HG03095 (cell line): ENCODE data around the gene SPSB3.

Experiments
- ATAC-seq: cut with Tn5 transposase; IDR thresholded peaks from one replicate; pipeline ENCODE4 v1.9.1; 2021; ENCODE audit warnings: moderate library complexity; ENCODE audit not compliant: unreplicated experiment

Gene SPSB3

DNA sequence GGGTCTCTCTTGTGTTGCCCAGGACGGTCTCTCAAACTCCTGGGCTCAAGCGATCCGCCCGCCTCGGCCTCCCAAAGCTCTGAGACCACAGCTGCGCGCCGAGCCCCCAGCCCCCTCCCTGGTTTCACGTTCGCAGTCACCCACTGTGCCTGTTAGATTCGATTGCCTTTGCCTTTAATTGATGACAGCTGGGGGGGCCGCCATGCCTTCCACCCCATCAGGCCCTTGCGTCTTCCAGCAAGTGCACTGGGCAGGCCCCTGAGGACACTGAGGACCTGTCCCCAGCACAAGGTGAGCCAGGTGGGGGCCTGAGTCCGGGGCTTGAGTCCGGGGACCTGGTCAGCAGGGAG is 7.9 kb upstream of the SPSB3 start:
- ATAC-seq: no peak

DNA sequence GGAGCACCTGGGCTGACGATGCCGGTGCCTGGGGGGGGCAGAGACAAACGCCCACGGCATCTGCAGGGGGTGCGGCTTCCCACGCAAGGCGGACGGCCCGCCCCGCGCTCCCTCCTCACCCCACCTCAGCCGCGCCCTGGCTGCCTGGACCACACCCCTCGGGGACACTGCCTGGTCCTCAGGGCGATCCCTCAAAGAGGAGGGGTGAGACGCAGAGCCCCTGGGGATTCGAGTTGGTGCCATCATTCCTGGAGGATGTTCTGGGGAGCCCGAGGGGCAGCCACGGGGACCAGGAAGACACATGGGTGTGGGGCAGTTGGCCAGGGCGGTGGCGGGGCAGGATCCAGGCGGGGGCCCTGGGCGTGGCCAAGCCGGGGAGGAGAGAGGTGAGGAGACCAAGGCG is 7.3 kb upstream of the SPSB3 start:
- ATAC-seq: no peak

GRCh38 chr16:1788708-1789100 is 6.3 kb upstream of the SPSB3 start:
- no peak for ATAC-seq

DNA sequence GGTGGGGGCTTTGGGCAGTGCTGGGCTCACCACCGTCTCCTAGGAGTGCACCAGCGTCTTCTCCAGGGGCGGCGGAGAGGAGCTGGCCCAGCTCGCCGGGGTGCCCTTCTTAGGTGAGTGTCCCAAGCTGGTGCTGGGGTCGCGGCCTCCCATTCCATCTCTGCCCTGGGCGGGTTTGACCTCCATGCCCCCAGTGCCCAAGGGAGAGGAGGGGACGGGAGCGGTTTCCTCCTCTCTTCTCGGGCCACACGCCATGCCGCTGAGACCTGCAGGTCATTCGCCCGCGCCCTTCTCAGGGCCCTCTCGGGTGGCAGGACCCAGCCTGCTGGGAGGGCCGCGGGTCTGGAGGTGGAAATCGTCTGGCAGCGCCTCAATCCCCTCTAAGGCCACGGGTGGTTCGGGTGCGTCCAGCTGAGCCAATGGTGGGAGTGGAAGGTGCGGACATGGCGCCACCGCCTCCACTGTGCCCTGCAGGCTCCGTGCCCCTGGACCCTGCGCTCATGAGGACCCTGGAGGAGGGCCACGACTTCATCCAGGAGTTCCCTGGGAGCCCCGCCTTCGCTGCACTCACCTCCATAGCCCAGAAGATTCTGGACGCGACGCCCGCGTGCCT is 5.8 kb upstream of the SPSB3 start:
- ATAC-seq: no peak

DNA sequence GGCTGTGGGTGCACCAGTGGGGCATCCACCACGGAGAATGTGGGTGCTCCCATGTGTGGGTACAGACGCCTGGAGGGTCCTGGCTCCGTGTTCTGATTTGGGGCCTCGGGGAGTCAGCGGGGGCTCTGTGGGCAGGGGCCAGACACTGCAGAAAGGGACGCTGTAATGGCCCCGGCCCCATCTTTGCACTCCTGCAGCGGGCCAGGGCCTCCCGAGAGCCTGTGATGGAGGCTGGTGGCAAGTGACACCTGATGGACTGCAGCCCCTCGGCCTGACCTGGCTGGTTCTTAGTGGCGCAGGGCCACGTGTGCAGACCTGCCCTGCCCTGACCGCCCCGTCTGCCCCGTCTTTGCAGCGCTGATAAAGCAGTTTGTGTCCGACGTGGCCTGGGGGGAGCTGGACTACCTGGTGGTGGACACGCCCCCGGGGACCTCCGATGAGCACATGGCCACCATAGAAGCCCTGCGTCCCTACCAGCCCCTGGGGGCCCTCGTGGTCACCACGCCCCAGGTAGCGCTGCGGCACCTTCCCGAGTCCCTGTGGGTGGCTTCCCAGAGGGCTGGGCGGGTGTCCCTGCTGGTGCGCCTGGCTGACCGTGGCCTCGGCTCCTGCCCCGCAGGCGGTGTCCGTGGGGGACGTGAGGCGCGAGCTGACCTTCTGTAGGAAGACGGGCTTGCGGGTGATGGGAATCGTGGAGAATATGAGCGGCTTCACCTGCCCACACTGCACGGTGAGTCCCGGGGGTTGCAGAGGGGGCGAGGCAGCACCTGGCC is 5.1 kb upstream of the SPSB3 start:
- ATAC-seq: no peak

DNA sequence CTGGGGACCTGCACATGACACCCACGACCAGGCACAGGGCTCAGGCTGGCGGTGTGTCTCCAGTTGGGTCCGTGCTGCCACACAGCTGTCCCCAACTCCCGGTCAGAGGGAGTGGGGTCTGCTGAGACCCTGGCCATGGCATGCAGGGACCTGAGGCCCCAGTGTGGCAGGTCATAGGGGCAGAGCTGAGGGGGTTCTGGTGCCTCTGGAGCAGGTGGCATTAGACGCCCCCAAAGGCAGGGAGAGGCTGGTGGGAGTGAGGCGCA is 4.6 kb upstream of the SPSB3 start:
- ATAC-seq: no peak

GRCh38 chr16:1786242-1787055 is 4.1 kb upstream of the SPSB3 start:
- no peak for ATAC-seq

GRCh38 chr16:1785846-1786170 is 3.4 kb upstream of the SPSB3 start:
- ATAC-seq: no peak

- no peak for ATAC-seq
These were observed 2.8 kb upstream of the SPSB3 start for GRCh38 chr16:1784977-1785845.

- ATAC-seq: no peak
These were observed 488 bp downstream of the SPSB3 start for GRCh38 chr16:1781758-1782407.

- ATAC-seq: no peak
These were observed 1.1 kb downstream of the SPSB3 start for GRCh38 chr16:1781254-1781653.

GRCh38 chr16:1780677-1781072 is 1.7 kb downstream of the SPSB3 start:
- no peak for ATAC-seq

- ATAC-seq: no peak
These were observed 2.4 kb downstream of the SPSB3 start for GRCh38 chr16:1779741-1780676.

- no peak for ATAC-seq
These were observed 3.1 kb downstream of the SPSB3 start for GRCh38 chr16:1779234-1779701.

- no peak for ATAC-seq
These were observed 3.9 kb downstream of the SPSB3 start for GRCh38 chr16:1778200-1779179.

- no peak for ATAC-seq
These were observed 4.8 kb downstream of the SPSB3 start for GRCh38 chr16:1777375-1778199.

DNA sequence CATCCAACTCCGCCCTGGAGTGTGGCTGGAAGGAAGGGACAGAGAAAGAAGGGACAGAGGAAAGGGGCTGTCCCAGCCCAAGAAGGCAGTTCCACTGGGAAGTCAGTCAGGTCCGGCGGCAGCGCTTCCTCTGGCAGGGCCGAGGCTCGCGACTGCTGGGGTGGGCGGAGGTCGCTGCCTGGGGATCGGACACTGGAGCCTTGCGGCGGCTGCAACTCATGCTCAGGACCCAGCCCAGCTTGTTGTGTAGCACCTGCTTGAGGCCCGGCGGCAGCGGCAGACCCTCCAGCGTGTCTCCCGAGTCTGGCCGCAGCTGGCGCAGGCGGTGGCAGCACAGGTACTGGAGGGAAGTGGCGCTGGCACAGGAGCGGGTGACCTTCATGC is 5.4 kb downstream of the SPSB3 start:
- ATAC-seq: no peak

GRCh38 chr16:1776672-1776955 is 5.8 kb downstream of the SPSB3 start:
- no peak for ATAC-seq
